Adrenal gland (tissue), 12 donors: Measurements from ENCODE around the gene TIMM23. TPM values are rescaled to one million over a fixed set of nuclear protein-coding genes. Genes with fewer than 3 reads are reported as not detected.

Source experiments
- DNase-seq, 7 donors: peaks; one replicate each; pipeline ENCODE4 v3.0.0-alpha.2; 2019 to 2020
- H3K27ac ChIP-seq, 5 donors: fragments of 200-600 bp; sonication (generic) in 4 of 5; 1 replicate in 3 of 5; 2 replicates in 2 of 5; pipeline versions ENCODE4 v1.5.1 to v1.8.0; 2016 to 2020; ENCODE audit warnings: mild to moderate bottlenecking in 1 of 5
- H3K27me3 ChIP-seq: fragments of 200-600 bp; 2 replicates; pipeline ENCODE4 v1.8.0; 2021
- H3K36me3 ChIP-seq, 2 donors: fragments of 200-600 bp; replicated peaks in 1 of 2; 1 replicate in 1 of 2; 2 replicates in 1 of 2; pipeline versions ENCODE4 v1.5.1 to v1.8.0; 2018 to 2022
- H3K4me1 ChIP-seq, 2 donors: fragments of 200-600 bp; replicated peaks in 1 of 2; 1 replicate in 1 of 2; 2 replicates in 1 of 2; pipeline versions ENCODE4 v1.5.1 to v1.8.0; 2018 to 2021
- H3K4me3 ChIP-seq, 4 donors: fragments of 200-600 bp; sonication (generic) in 3 of 4; one replicate each; pipeline ENCODE4 v1.5.1; 2016 to 2018
- H3K9me3 ChIP-seq, 3 donors: fragments of 200-600 bp; sonication (generic) in 1 of 3; replicated peaks in 1 of 3; 1 replicate in 2 of 3; 2 replicates in 1 of 3; pipeline versions ENCODE4 v1.5.1 to v1.8.0; 2016 to 2021
- CTCF ChIP-seq, 6 experiments: fragments of 450-650 bp in 4 of 6; fragments of 200-600 bp in 2 of 6; sonication (generic) in 1 of 6; IDR thresholded peaks; 1 replicate in 5 of 6; 2 replicates in 1 of 6; pipeline versions ENCODE4 v1.5.1 to v1.8.0; 2016 to 2021; ENCODE audit warnings: antibody characterized with exemption in 6 of 6, mild to moderate bottlenecking in 2 of 6, moderate library complexity in 1 of 6
- POLR2A ChIP-seq, 2 donors: fragments of 450-650 bp; IDR thresholded peaks; one replicate each; pipeline ENCODE4 v1.6.1; 2017; ENCODE audit warnings: antibody characterized with exemption in 2 of 2, mild to moderate bottlenecking in 2 of 2, moderate library complexity in 1 of 2
- whole genome bisulfite sequencing, 4 donors: extraction: QIAGEN DNeasy Blood & Tissue Kit in 2 of 4; methylation state at CpG; one replicate each; pipeline versions ENCODE4 v1.1.5 to v1.1.7; 2013 to 2017; 5-methylcytosine and 5-hydroxymethylcytosine counted together
- intact Hi-C, 2 donors: fragments of 100-400 bp; cut with DNase I; formaldehyde crosslinking; loops; one replicate each; pipeline versions ENCODE4 v1.14.1 to v1.15.0; 2022 to 2023
- polyA plus RNA-seq, 3 donors: library from polyadenylated mRNA; stranded (reverse); fragments of 200-250 nt in 2 of 3; fragments of 350-450 nt in 1 of 3; fragmentation: Illumina TruSeq in 1 of 3; extraction: RNeasy Lipid Tissue Mini Kit (QIAGEN cat#74804) in 1 of 3; gene quantifications; one replicate each; pipeline ENCODE4 v1.2.3, GENCODE V29; 2013 to 2014
- total RNA-seq, 9 donors: library from RNA; depleted of rRNA in 4 of 9; stranded (reverse); fragments of >200 nt in 4 of 9; fragments of 120-200 nt in 1 of 9; fragmentation: NEBNext Ultra II Directional in 1 of 9; extraction: Animal tissue kit (Norgen Biotek cat#: 25700) in 1 of 9; gene quantifications; one replicate each; pipeline versions ENCODE4 v1.1.0 to v1.2.4, GENCODE V29; 2013 to 2023
- donor health status: healthy with polysubstance abuse.
- donor health status: Bipolar disorder and iron deficiency.
- donor health status: DM: yes; HTN: yes; CAD: no.
- donor health status: DM: no; HTN: no; CAD: no.
- donor health status: DM: no; HTN: no; CAD: no.
- donor health status: DM: yes; HTN: yes; CAD: no.

TIMM23 gene
- total and polyA plus RNA-seq, 12 donors, result 47.2 to 135 (median 67.4) TPM

- peaks cover 0 to 8% of the 10 kb centered on the region in 2 donors for H3K36me3 ChIP-seq
- H3K4me1 ChIP-seq, result peaks cover 24 to 67% of the 10 kb centered on the region in 2 donors
- DNase-seq, result peak in 5 of 7 donors; percentile 28 to 58 (median 47)
- H3K9me3 ChIP-seq, result no peaks in the 10 kb centered on the region
- TF ChIP-seq CTCF (IDR thresholded peaks at IDR 0.05), result no peak
- TF ChIP-seq POLR2A (IDR thresholded peaks at IDR 0.05), result no peak
- WGBS, 4 donors, result 59 to 66% (median 59%) methylated on average over 7 of the region's 7 CpGs
- H3K27ac ChIP-seq, result peak overlapping the region; percentile 18 to 78 (median 42)
- intact Hi-C loops, result loop anchor here in 1 of 2 donors (10.0 kb wide), 1 partner anchor 45 kb away; the partner anchor contains the start of gene TIMM23
- no peaks in the 10 kb centered on the region for H3K27me3 ChIP-seq
- no peak overlapping the region for H3K4me3 ChIP-seq
These were observed 47.5 kb downstream of the TIMM23 start for GRCh38 chr10:46019569-46020343.

GRCh38 chr10:46020344-46020657 is 48.0 kb downstream of the TIMM23 start:
- TF ChIP-seq CTCF (IDR thresholded peaks at IDR 0.05) (no peak), POLR2A (IDR thresholded peaks at IDR 0.05) (no peak)
- whole genome bisulfite sequencing, 4 donors, result 41 to 59% (median 46%) methylated on average over 3 of the region's 3 CpGs
- H3K4me1 ChIP-seq, result peaks cover 19 to 72% of the 10 kb centered on the region in 2 donors
- DNase-seq, result no peak
- H3K27me3 ChIP-seq, result no peaks in the 10 kb centered on the region
- H3K9me3 ChIP-seq, result no peaks in the 10 kb centered on the region
- H3K36me3 ChIP-seq, result peaks cover 0 to 8% of the 10 kb centered on the region in 2 donors
- intact Hi-C loops, result loop anchor here in 1 of 2 donors (10.0 kb wide), 1 partner anchor 46 kb away; the partner anchor contains the start of gene TIMM23
- H3K4me3 ChIP-seq, result no peak overlapping the region
- H3K27ac ChIP-seq, result peak overlapping the region; percentile 18 to 78 (median 42)

- DNase-seq, result peak; percentile 93 to 97 (median 96)
- TF ChIP-seq CTCF (IDR thresholded peaks at IDR 0.05) (peak in 3 of 6 experiments; percentile 4 to 14 (median 7)), POLR2A (IDR thresholded peaks at IDR 0.05) (peak; percentile 48 to 90)
- H3K9me3 ChIP-seq, result no peaks in the 10 kb centered on the region
- no peaks in the 10 kb centered on the region for H3K36me3 ChIP-seq
- H3K27ac ChIP-seq, result peak overlapping the region; percentile 89 to 98 (median 96)
- intact Hi-C loops, result loop anchor here in 1 of 2 donors (10.0 kb wide), 1 partner anchor 48 kb away; the partner anchor contains the start of gene TIMM23
- peak overlapping the region in 3 of 4 donors; percentile 12 to 77 (median 34) for H3K4me3 ChIP-seq
- WGBS, 4 donors, result 0 to 8% (median 0%) methylated on average over 7 to 49 of the region's 49 CpGs
- H3K4me1 ChIP-seq, result peaks cover 19 to 80% of the 10 kb centered on the region in 2 donors
- no peaks in the 10 kb centered on the region for H3K27me3 ChIP-seq
These were observed 50.9 kb downstream of the TIMM23 start for GRCh38 chr10:46022978-46023702.

GRCh38 chr10:46024948-46025347 is 52.7 kb downstream of the TIMM23 start:
- no peaks in the 10 kb centered on the region for H3K9me3 ChIP-seq
- DNase-seq, result peak in 1 of 7 donors; percentile 13
- peak overlapping the region in 2 of 5 donors; percentile 32 to 46 for H3K27ac ChIP-seq
- H3K36me3 ChIP-seq, result no peaks in the 10 kb centered on the region
- H3K27me3 ChIP-seq, result no peaks in the 10 kb centered on the region
- TF ChIP-seq CTCF (IDR thresholded peaks at IDR 0.05) (no peak), POLR2A (IDR thresholded peaks at IDR 0.05) (no peak)
- peaks cover 17 to 78% of the 10 kb centered on the region in 2 donors for H3K4me1 ChIP-seq
- intact Hi-C loops, result loop anchor here in 1 of 2 donors (10.0 kb wide), 1 partner anchor 50 kb away; the partner anchor contains the start of gene TIMM23
- H3K4me3 ChIP-seq, result no peak overlapping the region
